Naive thymus-derived CD8-positive, alpha-beta T cell (primary cell): ENCODE measurements around the gene AFTPH. TPM values are rescaled to one million over a fixed set of nuclear protein-coding genes. Genes with fewer than 3 reads are reported as not detected.

Experiments
- ATAC-seq, 2 donors: fragments of 150-1000 bp; cut with Tn5 transposase in 1 of 2; sonication (Bioruptor Pico), chemical (Tn5 transposase) in 1 of 2; 1 replicate in 1 of 2; 2 replicates in 1 of 2; pipeline ENCODE4 v1.10.0; 2021; ENCODE audit warnings: mild to moderate bottlenecking in 2 of 2, moderate library complexity in 2 of 2
- POLR2A ChIA-PET: fragments of 350-600 bp; sonication (Branson Sonifier 250); formaldehyde crosslinking; loops from one replicate; lab custom pipeline; 2021; ENCODE audit warnings: antibody characterized with exemption; lab: Charles Lee
- DNase-seq, 10 donors: peaks; one replicate each; pipeline versions ENCODE4 v3.0.0 to v3.0.0-alpha.2; 2020 to 2022
- H3K27ac Mint-ChIP-seq, 10 donors: one replicate each; pipeline ENCODE4 v1.8.0; 2020 to 2022; ENCODE audit warnings: mild to moderate bottlenecking in 10 of 10, mixed read lengths in 10 of 10, moderate library complexity in 4 of 10, inconsistent platforms in 1 of 10
- H3K27me3 Mint-ChIP-seq, 5 donors: one replicate each; pipeline ENCODE4 v1.8.0; 2021 to 2022; ENCODE audit warnings: mixed read lengths in 5 of 5
- H3K36me3 Mint-ChIP-seq, 3 donors: one replicate each; pipeline ENCODE4 v1.8.0; 2020 to 2022; ENCODE audit warnings: mixed read lengths in 3 of 3, mild to moderate bottlenecking in 2 of 3, inconsistent platforms in 1 of 3
- H3K4me1 Mint-ChIP-seq, 4 donors: one replicate each; pipeline ENCODE4 v1.8.0; 2021 to 2022; ENCODE audit warnings: mixed read lengths in 4 of 4
- H3K4me3 Mint-ChIP-seq, 10 donors: one replicate each; pipeline ENCODE4 v1.8.0; 2020 to 2022; ENCODE audit warnings: mild to moderate bottlenecking in 10 of 10, mixed read lengths in 10 of 10, moderate library complexity in 6 of 10, inconsistent platforms in 1 of 10
- H3K9me3 Mint-ChIP-seq, 9 donors: one replicate each; pipeline ENCODE4 v1.8.0; 2020 to 2022; ENCODE audit warnings: mixed read lengths in 9 of 9, mild to moderate bottlenecking in 3 of 9, inconsistent platforms in 1 of 9, moderate library complexity in 1 of 9
- polyA plus RNA-seq, 3 donors: library from polyadenylated mRNA; unstranded; fragments of 300-500 nt; fragmentation: Illumina TruSeq; gene quantifications; one replicate each; pipeline ENCODE4 v1.2.3, GENCODE V29; 2021
- total RNA-seq, 8 experiments: library from RNA in 2 of 8; stranded (reverse) in 2 of 8; gene quantifications; one replicate each; pipeline ENCODE4 v1.2.3 and lab custom pipeline; 2021 to 2026

AFTPH gene
- total and polyA plus RNA-seq, 5 experiments from 2014 or later: 20.9 to 51.6 (median 23.6) TPM

GRCh38 chr2:64485961-64486360 is 38.2 kb upstream of the AFTPH start:
- Mint-ChIP-seq H3K9me3 (no peaks in the 10 kb centered on the region), H3K36me3 (no peaks in the 10 kb centered on the region), H3K27ac (no peak overlapping the region), H3K4me1 (peaks cover 2 to 13% (median 10%) of the 10 kb centered on the region in 4 donors), H3K27me3 (peaks cover 0 to 2% (median 0%) of the 10 kb centered on the region in 5 donors), H3K4me3 (no peak overlapping the region)
- DNase-seq (no peak), ATAC-seq (no peak)
- POLR2A ChIA-PET: no interaction called here

DNA sequence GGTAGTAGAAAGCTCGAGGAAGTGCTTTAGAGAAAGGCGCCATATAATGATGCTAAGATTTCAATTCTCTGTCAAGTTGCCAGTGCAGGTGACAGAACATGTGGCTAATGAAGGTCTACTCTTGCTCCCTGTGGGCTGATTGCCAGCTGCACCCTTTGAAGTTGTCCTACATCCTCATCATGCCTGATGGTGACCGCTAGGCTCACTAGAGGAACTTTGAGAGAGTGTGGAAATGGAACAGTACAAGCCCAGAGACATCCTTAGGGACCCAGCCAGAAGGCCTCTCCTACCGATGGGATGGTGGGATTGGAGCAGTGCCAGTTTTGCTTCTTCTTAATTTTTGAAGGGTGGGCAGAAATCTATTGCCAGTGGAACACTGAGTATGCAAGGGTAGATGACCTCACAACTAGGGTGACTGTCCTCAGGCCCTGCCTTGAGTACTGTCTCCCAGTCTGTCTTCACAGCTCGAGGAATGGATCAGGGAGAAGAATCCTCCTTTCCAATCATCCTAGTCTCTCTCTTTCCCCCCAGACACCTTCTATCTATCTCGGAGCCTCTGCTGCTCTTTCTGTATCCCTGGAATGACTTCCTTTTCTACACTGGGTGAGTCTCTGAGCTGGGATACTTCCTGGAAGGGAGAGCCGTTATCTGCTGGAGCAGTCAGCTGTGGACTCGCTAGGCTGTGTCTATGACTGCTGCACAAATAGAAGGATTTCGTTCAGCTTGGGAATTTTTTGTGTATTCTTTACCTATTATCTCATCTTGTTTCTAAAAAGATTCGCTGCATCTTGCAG is 36.7 kb upstream of the AFTPH start:
- peak in 2 of 10 donors; percentile 3 to 9 for DNase-seq
- H3K27me3 Mint-ChIP-seq: peaks cover 0 to 2% (median 0%) of the 10 kb centered on the region in 5 donors
- no peak overlapping the region for H3K4me3 Mint-ChIP-seq
- POLR2A ChIA-PET: interaction anchor here (0.6 to 1.9 kb wide), 2 partner anchors 23 to 158 kb away, joined by 3 to 4 read pairs; no protein-coding TSS in a partner anchor
- no peaks in the 10 kb centered on the region for H3K36me3 Mint-ChIP-seq
- H3K4me1 Mint-ChIP-seq: peaks cover 2 to 13% (median 10%) of the 10 kb centered on the region in 4 donors
- ATAC-seq: no peak
- H3K27ac Mint-ChIP-seq: no peak overlapping the region
- no peaks in the 10 kb centered on the region for H3K9me3 Mint-ChIP-seq

DNA sequence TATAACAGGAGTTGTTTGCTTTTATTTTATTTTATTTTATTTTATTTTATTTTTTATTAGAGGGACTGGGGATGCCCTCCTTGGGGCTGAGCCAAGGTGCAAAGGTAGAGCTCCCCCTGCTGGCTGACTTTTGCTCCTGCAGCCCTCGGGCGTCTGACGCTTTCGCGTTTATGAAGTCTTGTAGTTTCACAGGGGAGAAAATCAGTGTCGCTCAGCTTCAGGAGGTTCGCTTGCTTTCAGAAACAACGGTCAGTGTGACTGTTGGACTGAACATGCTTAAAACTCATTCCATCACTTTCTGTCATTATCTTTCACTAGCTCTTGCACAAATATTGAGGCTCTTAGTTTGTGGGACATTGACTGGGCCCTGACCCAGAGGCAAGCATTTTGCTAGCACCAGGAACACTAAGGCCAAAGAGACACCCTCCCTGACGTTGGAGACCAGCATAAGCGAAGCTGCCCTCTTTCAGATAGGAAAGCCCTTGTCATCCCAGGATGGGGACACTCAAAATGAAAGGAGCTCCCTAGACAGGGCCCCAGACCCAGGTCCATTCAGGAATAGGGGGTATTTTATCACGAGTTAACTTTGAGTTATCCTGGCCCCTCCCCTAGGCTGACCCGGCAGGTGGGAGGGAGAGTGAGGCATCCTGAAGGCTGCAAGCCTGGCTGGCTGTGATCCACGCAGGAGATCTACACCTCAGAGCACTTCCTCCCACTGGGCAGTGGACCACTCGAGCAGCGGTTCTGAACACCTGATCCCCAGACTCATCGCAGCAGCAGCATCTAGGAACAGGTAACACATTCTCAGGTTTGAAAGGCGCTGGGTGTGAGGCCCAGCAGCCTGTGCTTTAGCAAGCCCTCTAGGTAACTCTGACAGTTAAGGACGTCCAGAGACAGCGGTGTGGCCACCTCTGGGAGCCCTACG is 35.8 kb upstream of the AFTPH start:
- no peaks in the 10 kb centered on the region for H3K36me3 Mint-ChIP-seq
- peak overlapping the region in 2 of 10 donors; percentile 22 to 43 for H3K27ac Mint-ChIP-seq
- DNase-seq (peak; percentile 47 to 82 (median 72)), ATAC-seq (peak; percentile 80 to 87)
- H3K4me1 Mint-ChIP-seq: peaks cover 2 to 13% (median 10%) of the 10 kb centered on the region in 4 donors
- no peaks in the 10 kb centered on the region for H3K9me3 Mint-ChIP-seq
- peaks cover 0 to 2% (median 0%) of the 10 kb centered on the region in 5 donors for H3K27me3 Mint-ChIP-seq
- H3K4me3 Mint-ChIP-seq: no peak overlapping the region
- POLR2A ChIA-PET: interaction anchor here (1.2 to 1.9 kb wide), 2 partner anchors 157 to 159 kb away, joined by 3 to 4 read pairs; no protein-coding TSS in a partner anchor

GRCh38 chr2:64489081-64489751 is 34.9 kb upstream of the AFTPH start:
- Mint-ChIP-seq H3K4me1 (peaks cover 2 to 13% (median 10%) of the 10 kb centered on the region in 4 donors), H3K9me3 (no peaks in the 10 kb centered on the region), H3K36me3 (no peaks in the 10 kb centered on the region), H3K27me3 (peaks cover 0 to 2% (median 0%) of the 10 kb centered on the region in 5 donors), H3K27ac (peak overlapping the region in 1 of 10 donors; percentile 74), H3K4me3 (no peak overlapping the region)
- ATAC-seq (no peak), DNase-seq (no peak)
- POLR2A ChIA-PET: interaction anchor here (1.2 kb wide), 1 partner anchor 158 kb away, joined by 3 read pairs; no protein-coding TSS in a partner anchor

DNA sequence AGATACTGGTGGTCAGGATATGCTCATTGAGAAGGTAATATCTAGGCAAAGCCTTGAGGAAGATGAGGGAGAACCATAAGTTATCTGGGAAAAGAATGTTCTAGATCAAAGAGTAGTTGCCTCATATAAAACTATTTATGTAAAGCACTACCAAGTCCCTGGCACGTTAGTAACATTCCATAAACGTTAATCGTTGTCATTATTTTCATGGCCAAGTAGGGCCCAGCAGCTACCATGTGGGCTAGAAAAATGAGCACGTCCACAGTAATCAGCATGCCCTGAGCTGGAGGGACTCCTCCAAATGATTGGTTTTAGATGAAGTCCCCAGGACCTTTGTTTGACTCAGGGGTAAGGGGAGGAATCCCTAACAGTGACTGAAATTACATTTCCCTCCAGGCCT is 32.7 kb upstream of the AFTPH start:
- ATAC-seq (no peak), DNase-seq (no peak)
- Mint-ChIP-seq H3K27ac (peak overlapping the region in 2 of 10 donors; percentile 1 to 54), H3K4me3 (no peak overlapping the region), H3K9me3 (no peaks in the 10 kb centered on the region), H3K4me1 (peaks cover 2 to 13% (median 10%) of the 10 kb centered on the region in 4 donors), H3K36me3 (no peaks in the 10 kb centered on the region), H3K27me3 (peaks cover 0 to 2% (median 0%) of the 10 kb centered on the region in 5 donors)
- POLR2A ChIA-PET: interaction anchor here (0.6 kb wide), 1 partner anchor 160 kb away, joined by 3 read pairs; no protein-coding TSS in a partner anchor

DNA sequence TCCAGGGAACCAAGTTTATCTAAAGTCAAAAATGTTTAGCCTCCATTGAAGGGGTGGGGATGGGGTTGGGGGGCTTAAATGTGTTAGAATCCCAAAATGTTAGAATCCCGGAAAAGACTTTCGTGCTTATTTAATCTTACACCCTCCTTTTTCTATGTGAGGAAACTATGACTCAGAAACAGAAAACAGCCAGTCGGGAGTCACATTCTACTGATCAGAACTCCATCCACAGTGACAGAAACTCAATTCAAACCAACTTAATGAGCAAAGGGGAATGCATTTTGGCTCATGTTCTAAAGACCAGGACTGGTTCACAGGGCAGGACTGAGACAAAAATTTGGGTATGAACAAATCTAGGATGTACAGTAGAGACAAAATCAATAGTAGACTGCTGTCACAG is 31.9 kb upstream of the AFTPH start:
- H3K4me3 Mint-ChIP-seq: no peak overlapping the region
- H3K27ac Mint-ChIP-seq: no peak overlapping the region
- POLR2A ChIA-PET: no interaction called here
- peaks cover 2 to 13% (median 10%) of the 10 kb centered on the region in 4 donors for H3K4me1 Mint-ChIP-seq
- H3K36me3 Mint-ChIP-seq: no peaks in the 10 kb centered on the region
- no peaks in the 10 kb centered on the region for H3K9me3 Mint-ChIP-seq
- peaks cover 0 to 2% (median 0%) of the 10 kb centered on the region in 5 donors for H3K27me3 Mint-ChIP-seq
- ATAC-seq: no peak
- no peak for DNase-seq

GRCh38 chr2:64492821-64493220 is 31.3 kb upstream of the AFTPH start:
- POLR2A ChIA-PET: interaction anchor here (0.6 kb wide), 1 partner anchor 10 kb away, joined by 3 read pairs; no protein-coding TSS in a partner anchor
- no peak overlapping the region for H3K27ac Mint-ChIP-seq
- DNase-seq (no peak), ATAC-seq (no peak)
- no peak overlapping the region for H3K4me3 Mint-ChIP-seq
- peaks cover 2 to 13% (median 10%) of the 10 kb centered on the region in 4 donors for H3K4me1 Mint-ChIP-seq
- peaks cover 0 to 4% (median 2%) of the 10 kb centered on the region in 5 donors for H3K27me3 Mint-ChIP-seq
- no peaks in the 10 kb centered on the region for H3K36me3 Mint-ChIP-seq
- no peaks in the 10 kb centered on the region for H3K9me3 Mint-ChIP-seq

- Mint-ChIP-seq H3K36me3 (no peaks in the 10 kb centered on the region), H3K4me1 (peaks cover 2 to 8% (median 4%) of the 10 kb centered on the region in 4 donors), H3K27ac (no peak overlapping the region), H3K27me3 (peaks cover 0 to 10% (median 2%) of the 10 kb centered on the region in 5 donors), H3K4me3 (no peak overlapping the region), H3K9me3 (no peaks in the 10 kb centered on the region)
- ATAC-seq: no peak
- POLR2A ChIA-PET: interaction anchor here (0.6 kb wide), 1 partner anchor 827 kb away, joined by 11 read pairs; no protein-coding TSS in a partner anchor
- no peak for DNase-seq
These were observed 30.3 kb upstream of the AFTPH start for GRCh38 chr2:64493788-64494187.

- Mint-ChIP-seq H3K27me3 (peaks cover 0 to 17% (median 3%) of the 10 kb centered on the region in 5 donors), H3K4me1 (no peaks in the 10 kb centered on the region), H3K27ac (no peak overlapping the region), H3K9me3 (no peaks in the 10 kb centered on the region), H3K4me3 (no peak overlapping the region), H3K36me3 (no peaks in the 10 kb centered on the region)
- no peak for ATAC-seq
- no peak for DNase-seq
- POLR2A ChIA-PET: no interaction called here
These were observed 25.7 kb upstream of the AFTPH start for GRCh38 chr2:64498438-64498837.

GRCh38 chr2:64500549-64500948 is 23.6 kb upstream of the AFTPH start:
- POLR2A ChIA-PET: no interaction called here
- Mint-ChIP-seq H3K27me3 (peaks cover 0 to 19% (median 8%) of the 10 kb centered on the region in 5 donors), H3K27ac (no peak overlapping the region), H3K36me3 (no peaks in the 10 kb centered on the region), H3K9me3 (no peaks in the 10 kb centered on the region), H3K4me3 (no peak overlapping the region), H3K4me1 (no peaks in the 10 kb centered on the region)
- no peak for ATAC-seq
- no peak for DNase-seq

- POLR2A ChIA-PET: no interaction called here
- Mint-ChIP-seq H3K27me3 (peaks cover 0 to 21% (median 8%) of the 10 kb centered on the region in 5 donors), H3K36me3 (no peaks in the 10 kb centered on the region)
These were observed 22.2 kb upstream of the AFTPH start for GRCh38 chr2:64501946-64502345.

DNA sequence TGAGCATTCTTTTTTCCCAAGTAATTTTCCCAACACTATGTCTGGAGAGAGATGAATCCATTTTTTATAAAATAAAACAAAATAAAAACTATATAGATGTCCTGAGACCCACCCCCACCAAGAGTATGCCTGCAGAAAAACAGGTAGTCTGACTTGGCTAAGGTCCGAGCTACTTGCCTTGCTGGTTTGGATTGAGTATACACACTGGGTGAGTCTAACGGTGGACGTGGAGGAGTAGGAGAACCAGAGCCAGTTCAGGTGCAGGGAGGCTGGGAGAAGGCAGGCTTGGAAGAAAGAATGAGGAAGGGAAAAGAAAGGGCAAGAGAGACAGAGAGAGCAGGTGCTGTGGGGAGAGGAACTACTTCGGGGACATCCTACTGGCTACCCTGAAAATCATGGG is 21.3 kb upstream of the AFTPH start:
- Mint-ChIP-seq H3K27me3 (peaks cover 0 to 21% (median 8%) of the 10 kb centered on the region in 5 donors), H3K36me3 (no peaks in the 10 kb centered on the region), H3K27ac (no peak overlapping the region), H3K9me3 (no peaks in the 10 kb centered on the region), H3K4me1 (no peaks in the 10 kb centered on the region), H3K4me3 (no peak overlapping the region)
- no peak for ATAC-seq
- no peak for DNase-seq
- POLR2A ChIA-PET: interaction anchor here (0.6 kb wide), 1 partner anchor 10 kb away, joined by 3 read pairs; no protein-coding TSS in a partner anchor

More at GRCh38 chr2:64501946-64502345, 22.2 kb upstream of the AFTPH start:
- DNase-seq (no peak), ATAC-seq (no peak)
- Mint-ChIP-seq H3K9me3 (no peaks in the 10 kb centered on the region), H3K4me3 (no peak overlapping the region), H3K27ac (no peak overlapping the region), H3K4me1 (no peaks in the 10 kb centered on the region)
